Activated CD4-positive, alpha-beta T cell treated with anti-CD3 and anti-CD28 coated beads, Interleukin-2, amount 10 ng/mL, durations not matched to agents 24 days and 14 days (primary cell): ENCODE results near the gene SLC39A2. TPM values are rescaled to one million over a fixed set of nuclear protein-coding genes. Genes with fewer than 3 reads are reported as not detected.

Experiments
- DNase-seq: peaks from one replicate; pipeline ENCODE4 v3.0.0; 2022
- H3K27ac Mint-ChIP-seq: one replicate; pipeline ENCODE4 v1.8.0; 2022; ENCODE audit warnings: mild to moderate bottlenecking, mixed read lengths
- H3K27me3 Mint-ChIP-seq: one replicate; pipeline ENCODE4 v1.8.0; 2022; ENCODE audit warnings: mixed read lengths
- H3K36me3 Mint-ChIP-seq: one replicate; pipeline ENCODE4 v1.8.0; 2022; ENCODE audit warnings: low read depth, mild to moderate bottlenecking, mixed read lengths
- H3K4me1 Mint-ChIP-seq: one replicate; pipeline ENCODE4 v1.8.0; 2021; ENCODE audit warnings: mixed read lengths
- H3K4me3 Mint-ChIP-seq: one replicate; pipeline ENCODE4 v1.8.0; 2022; ENCODE audit warnings: mild to moderate bottlenecking, moderate library complexity, mixed read lengths
- H3K9me3 Mint-ChIP-seq: one replicate; pipeline ENCODE4 v1.8.0; 2021; ENCODE audit warnings: mixed read lengths
- intact Hi-C: fragments of 100-400 bp; cut with micrococcal nuclease; formaldehyde crosslinking; loops from one replicate; pipeline ENCODE4 v1.15.1; 2023
- total RNA-seq: library from RNA; stranded (reverse); gene quantifications from 2 replicates; pipeline ENCODE4 v1.2.3, GENCODE V29; 2022

SLC39A2 gene
- total RNA-seq, 1 donor from 2014 or later, result not detected

GRCh38 chr14:21024585-21025370 is 25.7 kb downstream of the SLC39A2 start, which contains the start of gene NDRG2:
Gene NDRG2 (minus strand): TSS chr14:21025061. CDS start chr14:21023315, 1,746 bp downstream.
- Mint-ChIP-seq H3K9me3 (no peaks in the 10 kb centered on the region), H3K36me3 (no peaks in the 10 kb centered on the region), H3K27me3 (peaks cover 44% of the 10 kb centered on the region), H3K27ac (no peak within 1 kb of the TSS), H3K4me3 (peak within 1 kb of the TSS; percentile 82), H3K4me1 (peaks cover 15% of the 10 kb centered on the region)
- intact Hi-C loops, result loop anchor here (5.0 kb wide), 1 partner anchor 43 kb away; no protein-coding TSS in a partner anchor
- peak; percentile 90 for DNase-seq

- intact Hi-C loops, result loop anchor here (5.0 kb wide), 1 partner anchor 42 kb away; no protein-coding TSS in a partner anchor
- peak overlapping the region; percentile 82 for H3K4me3 Mint-ChIP-seq
Observed at GRCh38 chr14:21025371-21026273, 26.5 kb downstream of the SLC39A2 start.

GRCh38 chr14:21026274-21026987 is 27.3 kb downstream of the SLC39A2 start:
- no peaks in the 10 kb centered on the region for H3K36me3 Mint-ChIP-seq
- peak overlapping the region; percentile 36 for H3K4me3 Mint-ChIP-seq
- no peaks in the 10 kb centered on the region for H3K9me3 Mint-ChIP-seq
- DNase-seq, result no peak
- H3K27ac Mint-ChIP-seq, result no peak overlapping the region
- intact Hi-C loops, result loop anchor here (5.0 kb wide), 1 partner anchor 41 kb away; no protein-coding TSS in a partner anchor
- H3K27me3 Mint-ChIP-seq, result peaks cover 43% of the 10 kb centered on the region
- peaks cover 15% of the 10 kb centered on the region for H3K4me1 Mint-ChIP-seq

More at GRCh38 chr14:21025371-21026273, 26.5 kb downstream of the SLC39A2 start:
- H3K27ac Mint-ChIP-seq, result no peak overlapping the region
- H3K36me3 Mint-ChIP-seq, result no peaks in the 10 kb centered on the region
- peaks cover 15% of the 10 kb centered on the region for H3K4me1 Mint-ChIP-seq
- H3K27me3 Mint-ChIP-seq, result peaks cover 44% of the 10 kb centered on the region
- no peaks in the 10 kb centered on the region for H3K9me3 Mint-ChIP-seq
- DNase-seq, result no peak

- intact Hi-C loops, result loop anchor here (5.0 kb wide), 1 partner anchor 40 kb away; no protein-coding TSS in a partner anchor
- no peak for DNase-seq
- H3K36me3 Mint-ChIP-seq, result no peaks in the 10 kb centered on the region
- H3K9me3 Mint-ChIP-seq, result no peaks in the 10 kb centered on the region
- peaks cover 15% of the 10 kb centered on the region for H3K4me1 Mint-ChIP-seq
- peaks cover 44% of the 10 kb centered on the region for H3K27me3 Mint-ChIP-seq
- H3K27ac Mint-ChIP-seq, result no peak overlapping the region
- H3K4me3 Mint-ChIP-seq, result no peak overlapping the region
Observed at GRCh38 chr14:21026988-21027315, 27.9 kb downstream of the SLC39A2 start.

GRCh38 chr14:21029917-21030316 is 30.8 kb downstream of the SLC39A2 start, which contains the start of gene TPPP2:
Gene TPPP2 (plus strand): TSS chr14:21030217. CDS start chr14:21030582, 365 bp downstream.
- no peak for DNase-seq
- Mint-ChIP-seq H3K4me3 (no peak within 1 kb of the TSS), H3K4me1 (peaks cover 3% of the 10 kb centered on the region), H3K27me3 (peaks cover 23% of the 10 kb centered on the region), H3K36me3 (no peaks in the 10 kb centered on the region), H3K27ac (no peak within 1 kb of the TSS), H3K9me3 (no peaks in the 10 kb centered on the region)
- intact Hi-C loops, result loop anchor here (5.0 kb wide), 1 partner anchor 37 kb away; no protein-coding TSS in a partner anchor

GRCh38 chr14:21030531-21030930 is 31.4 kb downstream of the SLC39A2 start:
- Mint-ChIP-seq H3K27ac (no peak overlapping the region), H3K4me3 (no peak overlapping the region), H3K4me1 (no peaks in the 10 kb centered on the region), H3K36me3 (no peaks in the 10 kb centered on the region), H3K27me3 (peaks cover 22% of the 10 kb centered on the region), H3K9me3 (no peaks in the 10 kb centered on the region)
- intact Hi-C loops, result no loop called here
- DNase-seq, result no peak

- Mint-ChIP-seq H3K27me3 (peaks cover 15% of the 10 kb centered on the region), H3K36me3 (no peaks in the 10 kb centered on the region), H3K4me3 (no peak overlapping the region), H3K4me1 (no peaks in the 10 kb centered on the region), H3K9me3 (no peaks in the 10 kb centered on the region), H3K27ac (no peak overlapping the region)
- no peak for DNase-seq
- intact Hi-C loops, result no loop called here
Observed at GRCh38 chr14:21032326-21033132, 33.4 kb downstream of the SLC39A2 start.

GRCh38 chr14:21033133-21033698 is 34.1 kb downstream of the SLC39A2 start:
- H3K9me3 Mint-ChIP-seq, result no peaks in the 10 kb centered on the region
- no peak for DNase-seq
- intact Hi-C loops, result no loop called here
- H3K4me3 Mint-ChIP-seq, result no peak overlapping the region
- H3K27me3 Mint-ChIP-seq, result peaks cover 18% of the 10 kb centered on the region
- H3K4me1 Mint-ChIP-seq, result no peaks in the 10 kb centered on the region
- H3K36me3 Mint-ChIP-seq, result no peaks in the 10 kb centered on the region
- H3K27ac Mint-ChIP-seq, result no peak overlapping the region

- Mint-ChIP-seq H3K36me3 (no peaks in the 10 kb centered on the region), H3K9me3 (no peaks in the 10 kb centered on the region), H3K4me1 (no peaks in the 10 kb centered on the region), H3K27me3 (peaks cover 21% of the 10 kb centered on the region), H3K27ac (no peak within 1 kb of the TSS), H3K4me3 (no peak within 1 kb of the TSS)
- no peak for DNase-seq
- intact Hi-C loops, result no loop called here
Observed at GRCh38 chr14:21034707-21035106, 35.6 kb downstream of the SLC39A2 start, which contains the start of gene RNASE13. Gene RNASE13 (minus strand): TSS chr14:21034807. CDS start chr14:21034288, 519 bp downstream.

- H3K27ac Mint-ChIP-seq, result no peak overlapping the region
Observed at GRCh38 chr14:21036751-21037150, 37.7 kb downstream of the SLC39A2 start.

GRCh38 chr14:21037156-21037555 is 38.1 kb downstream of the SLC39A2 start:
- Mint-ChIP-seq H3K4me1 (no peaks in the 10 kb centered on the region), H3K27me3 (peaks cover 16% of the 10 kb centered on the region), H3K36me3 (no peaks in the 10 kb centered on the region), H3K4me3 (no peak overlapping the region), H3K27ac (no peak overlapping the region), H3K9me3 (no peaks in the 10 kb centered on the region)
- no peak for DNase-seq
- intact Hi-C loops, result no loop called here

More at GRCh38 chr14:21036751-21037150, 37.7 kb downstream of the SLC39A2 start:
- H3K4me1 Mint-ChIP-seq, result no peaks in the 10 kb centered on the region
- H3K27me3 Mint-ChIP-seq, result peaks cover 17% of the 10 kb centered on the region
- intact Hi-C loops, result no loop called here
- H3K9me3 Mint-ChIP-seq, result no peaks in the 10 kb centered on the region
- no peak overlapping the region for H3K4me3 Mint-ChIP-seq
- no peak for DNase-seq
- H3K36me3 Mint-ChIP-seq, result no peaks in the 10 kb centered on the region
